Measurements from ENCODE around the gene COA1.

The COA1 gene

GRCh38 chr7:43703573-43703972 is 25.8 kb downstream of the COA1 start:
- Histone ChIP-seq H3K4me1 (peaks cover 5% of the 10 kb centered on the region), H3K9ac (no peak overlapping the region), H3K9me3 (ENCODE audit: control insufficient read depth, low read length) (no peaks in the 10 kb centered on the region), H2AFZ (no peak overlapping the region), H3K4me2 (ENCODE audit: low read length) (no peak overlapping the region), H3K36me3 (ENCODE audit: control insufficient read depth, insufficient read depth, low read length) (no peaks in the 10 kb centered on the region), H3K27ac (no peak overlapping the region), H3K79me2 (peaks cover 7% of the 10 kb centered on the region), H3K27me3 (ENCODE audit: control insufficient read depth, insufficient read depth, low read length) (no peaks in the 10 kb centered on the region), H3K4me3 (ENCODE audit: low read depth, low read length) (no peak overlapping the region)
- TF ChIP-seq, protein P1, sequence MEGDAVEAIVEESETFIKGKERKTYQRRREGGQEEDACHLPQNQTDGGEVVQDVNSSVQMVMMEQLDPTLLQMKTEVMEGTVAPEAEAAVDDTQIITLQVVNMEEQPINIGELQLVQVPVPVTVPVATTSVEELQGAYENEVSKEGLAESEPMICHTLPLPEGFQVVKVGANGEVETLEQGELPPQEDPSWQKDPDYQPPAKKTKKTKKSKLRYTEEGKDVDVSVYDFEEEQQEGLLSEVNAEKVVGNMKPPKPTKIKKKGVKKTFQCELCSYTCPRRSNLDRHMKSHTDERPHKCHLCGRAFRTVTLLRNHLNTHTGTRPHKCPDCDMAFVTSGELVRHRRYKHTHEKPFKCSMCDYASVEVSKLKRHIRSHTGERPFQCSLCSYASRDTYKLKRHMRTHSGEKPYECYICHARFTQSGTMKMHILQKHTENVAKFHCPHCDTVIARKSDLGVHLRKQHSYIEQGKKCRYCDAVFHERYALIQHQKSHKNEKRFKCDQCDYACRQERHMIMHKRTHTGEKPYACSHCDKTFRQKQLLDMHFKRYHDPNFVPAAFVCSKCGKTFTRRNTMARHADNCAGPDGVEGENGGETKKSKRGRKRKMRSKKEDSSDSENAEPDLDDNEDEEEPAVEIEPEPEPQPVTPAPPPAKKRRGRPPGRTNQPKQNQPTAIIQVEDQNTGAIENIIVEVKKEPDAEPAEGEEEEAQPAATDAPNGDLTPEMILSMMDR (IDR thresholded peaks at IDR 0.05) = no peak

GRCh38 chr7:43702974-43703373 is 26.3 kb downstream of the COA1 start:
- Histone ChIP-seq H2AFZ (no peak overlapping the region), H3K9me3 (ENCODE audit: control insufficient read depth, low read length) (no peaks in the 10 kb centered on the region), H3K27ac (no peak overlapping the region), H3K79me2 (peaks cover 7% of the 10 kb centered on the region), H3K9ac (no peak overlapping the region), H3K4me1 (peaks cover 5% of the 10 kb centered on the region), H3K4me3 (ENCODE audit: low read depth, low read length) (no peak overlapping the region), H3K4me2 (ENCODE audit: low read length) (no peak overlapping the region), H3K36me3 (ENCODE audit: control insufficient read depth, insufficient read depth, low read length) (no peaks in the 10 kb centered on the region), H3K27me3 (ENCODE audit: control insufficient read depth, insufficient read depth, low read length) (no peaks in the 10 kb centered on the region)
- TF ChIP-seq, protein P1 (IDR thresholded peaks at IDR 0.05) = no peak

- peaks cover 5% of the 10 kb centered on the region for H3K4me1 ChIP-seq
- no peak overlapping the region for H3K27ac ChIP-seq
- H3K79me2 ChIP-seq = peaks cover 14% of the 10 kb centered on the region
- no peaks in the 10 kb centered on the region for H3K27me3 ChIP-seq (ENCODE audit: control insufficient read depth, insufficient read depth, low read length)
- no peaks in the 10 kb centered on the region for H3K9me3 ChIP-seq (ENCODE audit: control insufficient read depth, low read length)
- H3K4me2 ChIP-seq (ENCODE audit: low read length) = no peak overlapping the region
- no peak overlapping the region for H3K9ac ChIP-seq
- TF ChIP-seq, protein P1 (IDR thresholded peaks at IDR 0.05) = no peak
- no peak overlapping the region for H3K4me3 ChIP-seq (ENCODE audit: low read depth, low read length)
- no peak overlapping the region for H2AFZ ChIP-seq
- H3K36me3 ChIP-seq (ENCODE audit: control insufficient read depth, insufficient read depth, low read length) = no peaks in the 10 kb centered on the region
Observed at GRCh38 chr7:43701929-43702328, 27.4 kb downstream of the COA1 start.

- H3K9me3 ChIP-seq (ENCODE audit: control insufficient read depth, low read length) = no peaks in the 10 kb centered on the region
- H3K79me2 ChIP-seq = peaks cover 17% of the 10 kb centered on the region
- no peaks in the 10 kb centered on the region for H3K36me3 ChIP-seq (ENCODE audit: control insufficient read depth, insufficient read depth, low read length)
- no peak overlapping the region for H3K4me3 ChIP-seq (ENCODE audit: low read depth, low read length)
- no peak overlapping the region for H3K9ac ChIP-seq
- TF ChIP-seq, protein P1 (IDR thresholded peaks at IDR 0.05) = no peak
- peaks cover 5% of the 10 kb centered on the region for H3K4me1 ChIP-seq
- no peak overlapping the region for H3K27ac ChIP-seq
- H3K27me3 ChIP-seq (ENCODE audit: control insufficient read depth, insufficient read depth, low read length) = no peaks in the 10 kb centered on the region
- no peak overlapping the region for H3K4me2 ChIP-seq (ENCODE audit: low read length)
- no peak overlapping the region for H2AFZ ChIP-seq
Observed at GRCh38 chr7:43701500-43701854, 27.8 kb downstream of the COA1 start.

DNA sequence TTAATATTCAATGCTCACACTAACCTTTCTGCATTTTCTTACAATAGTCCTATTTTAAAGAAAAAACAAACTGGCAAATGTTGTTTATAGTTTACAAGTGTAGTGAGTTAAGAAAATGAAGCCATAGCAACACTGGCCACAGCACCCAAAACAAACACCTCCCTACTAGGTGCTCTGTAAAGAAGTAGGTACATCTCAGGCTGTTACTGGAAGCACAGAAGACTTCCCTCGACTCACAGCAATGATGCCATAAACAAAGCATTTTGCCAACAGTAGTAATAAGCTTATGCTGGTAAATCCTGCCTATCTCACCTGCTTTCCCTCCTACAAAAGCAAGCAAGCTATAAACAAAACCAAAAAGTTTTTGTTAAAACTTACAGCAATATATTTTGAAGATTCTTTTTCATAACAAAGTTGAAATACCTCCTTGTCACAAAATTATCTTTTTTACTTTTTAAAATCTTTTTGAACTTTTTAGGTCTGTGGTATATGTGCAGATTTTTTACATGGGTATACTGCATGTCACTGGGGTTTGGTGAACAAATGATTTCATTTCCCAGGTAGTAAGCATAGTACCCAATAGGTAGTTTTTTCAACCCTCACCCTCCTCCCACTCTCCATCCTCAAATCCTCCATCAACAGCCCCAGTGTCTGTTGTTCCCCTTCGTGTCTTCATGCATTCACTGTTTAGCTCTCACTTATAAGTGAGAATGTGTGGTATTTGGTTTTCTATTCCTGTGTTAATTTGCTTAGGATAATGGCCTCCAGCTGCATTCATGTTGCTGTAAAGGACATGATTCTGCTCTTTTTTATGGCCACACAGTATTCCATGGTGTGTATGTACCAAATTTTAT is 28.4 kb downstream of the COA1 start:
- TF ChIP-seq, protein P1 (IDR thresholded peaks at IDR 0.05) = no peak

More for the DNA sequence above, 28.4 kb downstream of the COA1 start:
- peaks cover 22% of the 10 kb centered on the region for H3K79me2 ChIP-seq
- H3K36me3 ChIP-seq (ENCODE audit: control insufficient read depth, insufficient read depth, low read length) = no peaks in the 10 kb centered on the region
- no peak overlapping the region for H2AFZ ChIP-seq
- no peak overlapping the region for H3K4me2 ChIP-seq (ENCODE audit: low read length)
- no peaks in the 10 kb centered on the region for H3K27me3 ChIP-seq (ENCODE audit: control insufficient read depth, insufficient read depth, low read length)
- no peak overlapping the region for H3K9ac ChIP-seq
- no peak overlapping the region for H3K27ac ChIP-seq
- H3K4me1 ChIP-seq = peaks cover 5% of the 10 kb centered on the region
- H3K9me3 ChIP-seq (ENCODE audit: control insufficient read depth, low read length) = no peaks in the 10 kb centered on the region
- no peak overlapping the region for H3K4me3 ChIP-seq (ENCODE audit: low read depth, low read length)

Measured in parathyroid adenoma (tissue), 2 donors.